IPS-20b (cell line): ENCODE results near the gene NDUFB1.

Experiments
- H3K27ac ChIP-seq: one replicate; pipeline ENCODE4 v1.5.1; 2013; ENCODE audit warnings: low read length
- H3K27me3 ChIP-seq: 2 replicates; pipeline ENCODE4 v1.6.1; 2013; ENCODE audit warnings: mild to moderate bottlenecking, low read length, inconsistent platforms; ENCODE audit not compliant: insufficient read depth
- H3K36me3 ChIP-seq: 2 replicates; pipeline ENCODE4 v1.6.1; 2013; ENCODE audit warnings: low read depth, mild to moderate bottlenecking, inconsistent platforms, low read length, moderate library complexity; ENCODE audit not compliant: insufficient read depth
- H3K4me1 ChIP-seq: 2 replicates; pipeline ENCODE4 v1.6.1; 2013; ENCODE audit warnings: mild to moderate bottlenecking, control low read depth, inconsistent platforms, low read length, moderate library complexity; ENCODE audit not compliant: insufficient read depth
- H3K4me3 ChIP-seq: 2 replicates; pipeline ENCODE4 v1.5.1; 2013; ENCODE audit warnings: mild to moderate bottlenecking, low read length, inconsistent platforms
- H3K9ac ChIP-seq: 2 replicates; pipeline ENCODE4 v1.6.1; 2013; ENCODE audit warnings: low read depth, mild to moderate bottlenecking, inconsistent platforms, low read length, moderate library complexity
- H3K9me3 ChIP-seq: 2 replicates; pipeline ENCODE4 v1.6.1; 2013; ENCODE audit warnings: mild to moderate bottlenecking, low read depth, low read length, inconsistent platforms; ENCODE audit not compliant: insufficient read depth

Gene NDUFB1

GRCh38 chr14:92074555-92074954 lies 47.0 kb downstream of the NDUFB1 start:
- no peaks in the 10 kb centered on the region for H3K27me3 ChIP-seq
- peaks cover 58% of the 10 kb centered on the region for H3K36me3 ChIP-seq
- H3K4me3 ChIP-seq: no peak overlapping the region

More at GRCh38 chr14:92074555-92074954, 47.0 kb downstream of the NDUFB1 start:
- Histone ChIP-seq H3K9me3 (no peaks in the 10 kb centered on the region), H3K9ac (no peak overlapping the region), H3K4me1 (no peaks in the 10 kb centered on the region), H3K27ac (no peak overlapping the region)
